AG10803 (cell line): ENCODE measurements around the gene GRID2.

Experiments used
- DNase-seq: peaks from one replicate; pipeline ENCODE4 v3.0.0; 2010; ENCODE audit warnings: low read depth
- H3K4me3 ChIP-seq: 2 replicates; pipeline ENCODE4 v1.5.1; 2011; ENCODE audit warnings: mild to moderate bottlenecking, low read length, control low read depth
- CTCF ChIP-seq: conservative IDR thresholded peaks from 2 replicates; pipeline ENCODE4 v1.5.1; 2011; ENCODE audit warnings: mild to moderate bottlenecking, low read length, control low read depth, inconsistent platforms

GRID2 gene

GRCh38 chr4:92303621-92304027 lies at the start of gene GRID2:
Gene GRID2 (plus strand): TSS chr4:92303966.
- no peak for TF ChIP-seq CTCF
- DNase-seq: no peak

GRCh38 chr4:92253986-92254671 lies 49.6 kb upstream of the GRID2 start:
- no peak overlapping the region for H3K4me3 ChIP-seq
- DNase-seq: no peak
- TF ChIP-seq CTCF: no peak

More at GRCh38 chr4:92303621-92304027, at the start of gene GRID2:
- no peak within 1 kb of the TSS for H3K4me3 ChIP-seq

- no peak for TF ChIP-seq CTCF
- no peak for DNase-seq
- H3K4me3 ChIP-seq: no peak overlapping the region
Measured at GRCh38 chr4:92254767-92255442, 48.9 kb upstream of the GRID2 start.

GRCh38 chr4:92255920-92256244 lies 47.9 kb upstream of the GRID2 start:
- H3K4me3 ChIP-seq: no peak overlapping the region
- no peak for TF ChIP-seq CTCF
- no peak for DNase-seq

- no peak for TF ChIP-seq CTCF
- no peak overlapping the region for H3K4me3 ChIP-seq
- DNase-seq: no peak
Measured at GRCh38 chr4:92257931-92258857, 45.6 kb upstream of the GRID2 start.

GRCh38 chr4:92261256-92261655 lies 42.5 kb upstream of the GRID2 start:
- DNase-seq: no peak
- no peak for TF ChIP-seq CTCF
- H3K4me3 ChIP-seq: no peak overlapping the region
